Measurements from ENCODE around the gene UBFD1. TPM values are rescaled to one million over a fixed set of nuclear protein-coding genes. Genes with fewer than 3 reads are reported as not detected.

The UBFD1 gene
- total and polyA plus RNA-seq, 2 of the 8 experiments (the other 6 are each of a cell fraction or from before 2014, with no cell fraction given) = 66.3 to 106 TPM

DNA sequence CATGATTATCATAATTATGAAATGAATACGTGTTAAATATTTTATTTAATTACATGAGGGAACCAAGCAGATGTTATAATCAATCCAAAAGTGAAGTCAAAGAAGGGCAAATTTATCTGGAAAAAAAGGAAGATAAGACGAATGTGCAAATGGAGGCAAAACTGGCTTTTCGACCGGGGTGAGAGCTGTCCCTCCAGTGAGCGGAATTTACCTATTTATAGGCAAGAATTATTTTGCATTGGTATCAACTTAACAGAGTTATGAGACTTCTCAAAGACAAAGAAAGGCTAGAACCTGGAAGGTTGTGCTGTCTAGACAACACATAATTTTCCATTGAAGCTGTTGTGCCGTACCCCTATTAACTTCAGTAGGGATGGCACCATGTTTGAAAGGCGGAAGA is 45.8 kb upstream of the UBFD1 start:
- Histone ChIP-seq H4K91ac (replicated peaks; ENCODE audit: insufficient read length, low read length) (no peak overlapping the region), H2BK5ac (ENCODE audit: low read depth, low read length) (no peak overlapping the region), H3K56ac (replicated peaks; ENCODE audit: insufficient read length, low read depth, low read length) (no peak overlapping the region), H3K27ac (ENCODE audit: low read depth, low read length) (no peak overlapping the region), H2AFZ (ENCODE audit: low read length) (no peak overlapping the region), H3K18ac (ENCODE audit: extremely low read depth, low read length) (no peak overlapping the region), H3K9me3 (ENCODE audit: insufficient read depth in 2 of 2, low read depth in 1 of 2, low read length in 1 of 2) (no peaks in the 10 kb centered on the region), H4K20me1 (replicated peaks in 1 of 2; ENCODE audit: control insufficient read depth in 1 of 2, insufficient read depth in 2 of 2, low read length in 2 of 2) (peaks cover 7 to 14% of the 10 kb centered on the region in 2 experiments), H3K9ac (replicated peaks in 1 of 4; ENCODE audit: extremely low read depth in 1 of 4, low read depth in 3 of 4, low read length in 3 of 4) (no peak overlapping the region), H3K79me2 (ENCODE audit: control insufficient read depth in 1 of 2, insufficient read depth in 2 of 2, low read length in 2 of 2) (peaks cover 25 to 31% of the 10 kb centered on the region in 2 experiments), H3K4me3 (ENCODE audit: extremely low read depth in 1 of 4, insufficient read depth in 2 of 4, low read depth in 3 of 4, low read length in 4 of 4) (no peak overlapping the region), H4K8ac (ENCODE audit: extremely low read depth, insufficient read depth, low read length) (no peak overlapping the region), H3K23me2 (ENCODE audit: low read depth, low read length) (peaks cover 10% of the 10 kb centered on the region), H4K5ac (ENCODE audit: insufficient read length, low read depth, low read length) (no peak overlapping the region), H3K4ac (replicated peaks; ENCODE audit: insufficient read length, low read depth, low read length) (no peak overlapping the region), H3K14ac (ENCODE audit: insufficient read length) (no peak overlapping the region), H2BK20ac (ENCODE audit: low read length) (no peak overlapping the region), H2BK120ac (replicated peaks; ENCODE audit: low read depth, low read length) (no peak overlapping the region), H2AK5ac (ENCODE audit: low read depth, low read length) (no peak overlapping the region), H3K4me2 (ENCODE audit: insufficient read depth in 1 of 2, low read depth in 2 of 2, low read length in 2 of 2) (no peak overlapping the region), H2BK12ac (ENCODE audit: low read depth, low read length) (no peak overlapping the region), H2BK15ac (ENCODE audit: low read length) (no peak overlapping the region), H3K4me1 (replicated peaks in 1 of 4; ENCODE audit: control insufficient read depth in 3 of 4, insufficient read depth in 4 of 4, low read length in 3 of 4) (peaks cover 0 to 3% (median 0%) of the 10 kb centered on the region in 4 experiments; a peak in 3 of 7 replicates), H3K27me3 (replicated peaks in 1 of 4; ENCODE audit: control insufficient read depth in 3 of 4, extremely low read depth in 1 of 4, insufficient read depth in 3 of 4, low read length in 3 of 4) (no peaks in the 10 kb centered on the region), H3K36me3 (ENCODE audit: control insufficient read depth in 2 of 4, insufficient read depth in 4 of 4, low read length in 3 of 4) (peaks cover 0 to 6% (median 1%) of the 10 kb centered on the region in 4 experiments; a peak in 1 of 8 replicates), H3K23ac (ENCODE audit: insufficient read length) (no peak overlapping the region), H3K79me1 (ENCODE audit: low read depth, low read length) (peaks cover 5% of the 10 kb centered on the region; the same call in 1 of the 2 replicates)
- ChIA-PET CTCF (ENCODE audit: partially characterized antibody) (no interaction called here), POLR2A (ENCODE audit: partially characterized antibody) (interaction anchor here (3.8 to 6.9 kb wide), 2 partner anchors 11 to 17 kb away, joined by 15 to 63 read pairs; no protein-coding TSS in a partner anchor)
- DNase-seq (ENCODE audit: low read depth in 1 of 2, low spot score in 2 of 2) = no peak
- 84% methylated on average over 7 of the region's 7 CpGs; no CpG with 5 or more reads in 1 of the 2 experiments for WGBS, 2 experiments (ENCODE audit: extremely low coverage in 1 of 2, insufficient coverage in 1 of 2, insufficient read length in 1 of 2, insufficient replicate concordance in 2 of 2, low coverage in 1 of 2, low lambda C conversion rate in 2 of 2, missing lambda C conversion rate in 1 of 2)
- TF ChIP-seq SIRT6 (IDR thresholded peaks at IDR 0.05; ENCODE audit: low read length) (no peak), SP1 (IDR thresholded peaks at IDR 0.05; ENCODE audit: low read depth, low read length) (no peak), MAFK (IDR thresholded peaks at IDR 0.05; ENCODE audit: low read depth, low read length) (no peak), CREB1 (IDR thresholded peaks at IDR 0.05) (no peak), GTF2F1 (IDR thresholded peaks at IDR 0.05; ENCODE audit: borderline replicate concordance, low read depth, low read length) (no peak)
- TF ChIP-seq, protein P1, sequence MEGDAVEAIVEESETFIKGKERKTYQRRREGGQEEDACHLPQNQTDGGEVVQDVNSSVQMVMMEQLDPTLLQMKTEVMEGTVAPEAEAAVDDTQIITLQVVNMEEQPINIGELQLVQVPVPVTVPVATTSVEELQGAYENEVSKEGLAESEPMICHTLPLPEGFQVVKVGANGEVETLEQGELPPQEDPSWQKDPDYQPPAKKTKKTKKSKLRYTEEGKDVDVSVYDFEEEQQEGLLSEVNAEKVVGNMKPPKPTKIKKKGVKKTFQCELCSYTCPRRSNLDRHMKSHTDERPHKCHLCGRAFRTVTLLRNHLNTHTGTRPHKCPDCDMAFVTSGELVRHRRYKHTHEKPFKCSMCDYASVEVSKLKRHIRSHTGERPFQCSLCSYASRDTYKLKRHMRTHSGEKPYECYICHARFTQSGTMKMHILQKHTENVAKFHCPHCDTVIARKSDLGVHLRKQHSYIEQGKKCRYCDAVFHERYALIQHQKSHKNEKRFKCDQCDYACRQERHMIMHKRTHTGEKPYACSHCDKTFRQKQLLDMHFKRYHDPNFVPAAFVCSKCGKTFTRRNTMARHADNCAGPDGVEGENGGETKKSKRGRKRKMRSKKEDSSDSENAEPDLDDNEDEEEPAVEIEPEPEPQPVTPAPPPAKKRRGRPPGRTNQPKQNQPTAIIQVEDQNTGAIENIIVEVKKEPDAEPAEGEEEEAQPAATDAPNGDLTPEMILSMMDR (IDR thresholded peaks at IDR 0.05; ENCODE audit: control extremely low read depth in 1 of 3, insufficient read depth in 1 of 3, low read depth in 1 of 3, low read length in 3 of 3) = no peak
- no peak for FAIRE-seq

Measured in H1 (cell line).